Gastrocnemius medialis (tissue), 4 donors: Measurements from ENCODE around the gene SNX10. TPM values are rescaled to one million over a fixed set of nuclear protein-coding genes. Genes with fewer than 3 reads are reported as not detected.

Experiments used
- ATAC-seq, 2 donors: fragments of 150-250 bp; one replicate each; pipeline ENCODE4 v1.9.1; 2016
- DNase-seq, 2 donors: peaks; one replicate each; pipeline ENCODE4 v3.0.0-alpha.2; 2019
- H3K27ac ChIP-seq, 4 donors: fragments of 200-600 bp; sonication (generic); 1 replicate in 1 of 4; 2 replicates in 3 of 4; pipeline ENCODE4 v1.5.1; 2016 to 2018; ENCODE audit warnings: mild to moderate bottlenecking in 2 of 4, moderate library complexity in 1 of 4
- H3K27me3 ChIP-seq, 3 donors: fragments of 200-600 bp; sonication (generic) in 2 of 3; 1 replicate in 1 of 3; 2 replicates in 2 of 3; pipeline versions ENCODE4 v1.5.1 to v1.6.0; 2016 to 2019; ENCODE audit warnings: mild to moderate bottlenecking in 1 of 3, moderate library complexity in 1 of 3
- H3K36me3 ChIP-seq, 2 donors: fragments of 200-600 bp; sonication (generic) in 1 of 2; one replicate each; pipeline ENCODE4 v1.5.1; 2017 to 2018
- H3K4me1 ChIP-seq, 2 donors: fragments of 200-600 bp; sonication (generic) in 1 of 2; one replicate each; pipeline ENCODE4 v1.5.1; 2016 to 2017; ENCODE audit warnings: mild to moderate bottlenecking in 2 of 2
- H3K4me3 ChIP-seq, 4 donors: fragments of 200-600 bp; sonication (generic) in 3 of 4; 1 replicate in 1 of 4; 2 replicates in 3 of 4; pipeline ENCODE4 v1.5.1; 2016 to 2019; ENCODE audit warnings: mild to moderate bottlenecking in 2 of 4
- H3K9me3 ChIP-seq, 3 donors: fragments of 200-600 bp; sonication (generic) in 2 of 3; 1 replicate in 1 of 3; 2 replicates in 2 of 3; pipeline ENCODE4 v1.5.1; 2016 to 2019
- POLR2A ChIP-seq, 2 donors: fragments of 450-650 bp; IDR thresholded peaks; one replicate each; pipeline ENCODE4 v1.6.1; 2017; ENCODE audit warnings: antibody characterized with exemption in 2 of 2, mild to moderate bottlenecking in 2 of 2, moderate library complexity in 2 of 2
- in situ Hi-C, 4 donors: fragments of 200-750 bp; cut with MboI; loops; one replicate each; pipeline versions ENCODE4 v1.15.0 to v1.8.0; 2017; ENCODE audit warnings: low sequenced_read_pairs in 4 of 4
- intact Hi-C: fragments of 100-400 bp; cut with DNase I; formaldehyde crosslinking; loops from one replicate; pipeline ENCODE4 v1.15.1; 2023; ENCODE audit warnings: low total_unique reads
- total RNA-seq, 4 donors: library from RNA; depleted of rRNA; stranded (reverse); fragments of >200 nt; gene quantifications; one replicate each; pipeline versions ENCODE4 v1.1.0 to v1.2.3, GENCODE V29; 2016
- TF ChIP-seq, protein P1 (sequence below), 5 experiments: fragments of 450-650 bp in 3 of 5; fragments of 200-600 bp in 2 of 5; sonication (generic) in 2 of 5; IDR thresholded peaks in 4 of 5; conservative IDR thresholded peaks in 1 of 5; 1 replicate in 4 of 5; 2 replicates in 1 of 5; pipeline ENCODE4 v1.5.1; 2016 to 2019; ENCODE audit warnings: antibody characterized with exemption in 5 of 5, mild to moderate bottlenecking in 3 of 5, moderate library complexity in 3 of 5

The SNX10 gene
- total RNA-seq, 4 donors from 2014 or later, result 1.2 to 1.9 (median 1.3) TPM; not detected in 1

DNA sequence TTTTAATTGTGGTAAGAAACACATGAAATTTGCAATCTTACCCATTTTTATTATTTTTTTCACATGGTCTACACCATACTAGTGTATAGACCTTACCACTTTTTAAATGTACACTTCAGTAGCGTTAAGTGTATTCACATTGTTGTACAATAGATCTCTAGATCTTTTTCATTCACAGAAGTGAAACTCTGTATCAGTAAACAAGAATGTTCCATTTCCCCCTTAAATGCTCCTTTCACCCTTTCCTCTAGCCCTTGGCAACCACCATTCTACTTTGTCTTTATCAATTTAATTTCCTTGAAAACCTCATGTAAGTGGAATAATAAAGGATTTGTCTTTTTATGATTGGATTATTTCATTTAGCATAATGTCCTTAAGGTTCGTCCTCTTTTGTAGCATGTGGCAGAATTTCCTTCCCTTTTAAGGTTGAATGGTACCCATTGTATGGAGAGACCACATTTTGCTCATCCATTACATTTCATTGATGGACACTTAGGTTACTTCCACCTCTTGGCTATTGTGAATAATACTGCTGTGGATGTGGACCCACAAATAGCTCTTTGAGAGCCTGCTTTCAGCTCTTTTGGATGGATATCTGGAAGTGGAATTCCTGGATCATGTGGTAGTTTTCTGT lies 45.7 kb downstream of the SNX10 start:
- H3K27ac ChIP-seq, result no peak overlapping the region
- TF ChIP-seq POLR2A (IDR thresholded peaks at IDR 0.05), result no peak
- TF ChIP-seq, protein P1, sequence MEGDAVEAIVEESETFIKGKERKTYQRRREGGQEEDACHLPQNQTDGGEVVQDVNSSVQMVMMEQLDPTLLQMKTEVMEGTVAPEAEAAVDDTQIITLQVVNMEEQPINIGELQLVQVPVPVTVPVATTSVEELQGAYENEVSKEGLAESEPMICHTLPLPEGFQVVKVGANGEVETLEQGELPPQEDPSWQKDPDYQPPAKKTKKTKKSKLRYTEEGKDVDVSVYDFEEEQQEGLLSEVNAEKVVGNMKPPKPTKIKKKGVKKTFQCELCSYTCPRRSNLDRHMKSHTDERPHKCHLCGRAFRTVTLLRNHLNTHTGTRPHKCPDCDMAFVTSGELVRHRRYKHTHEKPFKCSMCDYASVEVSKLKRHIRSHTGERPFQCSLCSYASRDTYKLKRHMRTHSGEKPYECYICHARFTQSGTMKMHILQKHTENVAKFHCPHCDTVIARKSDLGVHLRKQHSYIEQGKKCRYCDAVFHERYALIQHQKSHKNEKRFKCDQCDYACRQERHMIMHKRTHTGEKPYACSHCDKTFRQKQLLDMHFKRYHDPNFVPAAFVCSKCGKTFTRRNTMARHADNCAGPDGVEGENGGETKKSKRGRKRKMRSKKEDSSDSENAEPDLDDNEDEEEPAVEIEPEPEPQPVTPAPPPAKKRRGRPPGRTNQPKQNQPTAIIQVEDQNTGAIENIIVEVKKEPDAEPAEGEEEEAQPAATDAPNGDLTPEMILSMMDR (IDR thresholded peaks at IDR 0.05 in 4 of 5, conservative IDR thresholded peaks at IDR 0.05 in 1 of 5), result no peak
- H3K9me3 ChIP-seq, result no peaks in the 10 kb centered on the region
- H3K27me3 ChIP-seq, result no peaks in the 10 kb centered on the region
- no peak for DNase-seq
- in situ Hi-C loops (no loop called here), intact Hi-C loops (no loop called here)
- no peak overlapping the region for H3K4me3 ChIP-seq
- no peak for ATAC-seq
- no peaks in the 10 kb centered on the region for H3K36me3 ChIP-seq
- H3K4me1 ChIP-seq, result no peaks in the 10 kb centered on the region

DNA sequence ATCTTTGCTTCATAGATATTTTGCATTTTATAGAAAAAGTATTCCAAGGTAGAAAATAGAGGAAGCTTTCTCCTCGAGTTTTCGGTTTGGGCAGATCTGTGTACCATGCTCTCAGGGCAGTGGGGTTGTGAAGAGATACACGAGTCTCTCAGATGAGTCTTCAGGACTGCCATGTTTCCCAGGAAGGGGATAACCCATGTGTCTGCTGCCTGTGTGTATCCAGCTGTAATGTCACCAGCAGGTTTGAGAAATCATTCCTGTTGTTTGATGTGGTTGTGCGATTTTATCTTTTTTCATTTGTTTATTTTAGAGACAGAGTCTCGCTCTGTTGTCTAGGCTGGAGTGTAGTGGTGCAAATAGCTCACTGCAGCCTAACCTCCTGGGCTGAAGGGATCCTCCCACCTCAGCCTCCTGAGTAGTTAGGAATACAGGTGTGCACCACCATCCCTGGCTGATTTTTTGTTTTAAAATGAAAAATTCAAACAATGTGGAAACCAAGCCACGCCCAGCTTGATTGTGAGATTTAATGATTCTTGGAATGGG lies 48.9 kb downstream of the SNX10 start:
- intact Hi-C loops (no loop called here), in situ Hi-C loops (no loop called here)
- no peaks in the 10 kb centered on the region for H3K4me1 ChIP-seq
- ATAC-seq (no peak), DNase-seq (no peak)
- H3K27ac ChIP-seq, result no peak overlapping the region
- H3K36me3 ChIP-seq, result no peaks in the 10 kb centered on the region
- no peaks in the 10 kb centered on the region for H3K9me3 ChIP-seq
- TF ChIP-seq, protein P1 (IDR thresholded peaks at IDR 0.05 in 4 of 5, conservative IDR thresholded peaks at IDR 0.05 in 1 of 5), result no peak
- TF ChIP-seq POLR2A (IDR thresholded peaks at IDR 0.05), result no peak
- H3K27me3 ChIP-seq, result no peaks in the 10 kb centered on the region
- H3K4me3 ChIP-seq, result no peak overlapping the region

DNA sequence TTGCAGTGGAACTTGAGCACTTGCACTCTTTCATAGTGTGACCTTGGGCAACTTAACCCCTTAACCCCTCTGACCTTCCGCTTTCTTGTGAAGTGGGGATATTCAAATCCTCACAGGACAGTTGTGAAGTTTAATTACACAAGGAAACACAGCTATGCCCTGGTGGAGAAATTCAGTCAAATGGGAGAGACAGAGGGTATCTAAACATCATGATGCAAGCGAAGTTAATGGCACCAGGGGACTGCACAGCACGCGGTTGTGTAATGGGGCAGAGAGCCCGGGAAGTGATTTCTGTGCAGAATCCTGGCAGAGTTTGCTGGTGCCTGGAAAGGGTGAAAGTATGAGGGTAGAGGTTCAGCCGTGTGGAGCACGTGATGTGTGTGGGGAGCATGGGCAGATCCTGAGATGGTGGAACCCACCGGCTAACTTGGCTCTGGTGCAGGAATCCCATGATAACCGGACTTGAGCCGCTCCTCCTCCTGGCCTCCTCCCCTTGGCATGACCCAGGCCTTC lies 51.7 kb downstream of the SNX10 start:
- Histone ChIP-seq H3K4me3 (no peak overlapping the region), H3K4me1 (no peaks in the 10 kb centered on the region), H3K9me3 (no peaks in the 10 kb centered on the region), H3K27me3 (no peaks in the 10 kb centered on the region), H3K27ac (no peak overlapping the region), H3K36me3 (no peaks in the 10 kb centered on the region)
- no peak for TF ChIP-seq POLR2A (IDR thresholded peaks at IDR 0.05)
- in situ Hi-C loops, result no loop called here
- ATAC-seq (no peak), DNase-seq (no peak)
- intact Hi-C loops, result no loop called here

DNA sequence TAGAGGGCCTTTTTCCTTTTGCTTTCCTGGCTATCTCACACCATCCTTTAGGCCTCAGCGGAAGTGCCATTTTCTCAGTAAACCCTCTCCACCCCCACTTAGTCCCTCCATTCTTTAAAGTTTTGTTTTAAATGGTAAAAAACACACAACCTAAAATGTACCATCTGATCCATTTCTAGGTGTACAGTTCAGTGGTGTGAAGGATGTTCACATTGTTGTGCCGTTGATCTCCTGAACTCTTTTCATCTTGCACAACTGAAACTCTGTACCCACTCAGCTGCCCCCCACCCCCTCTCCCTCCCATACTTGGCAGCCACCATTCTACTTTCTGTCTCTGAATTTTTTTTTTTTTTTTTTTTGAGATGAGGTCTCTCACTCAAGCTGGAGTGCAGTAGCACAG lies 52.2 kb downstream of the SNX10 start:
- Histone ChIP-seq H3K9me3 (no peaks in the 10 kb centered on the region), H3K36me3 (no peaks in the 10 kb centered on the region), H3K27ac (no peak overlapping the region), H3K4me1 (no peaks in the 10 kb centered on the region), H3K4me3 (no peak overlapping the region), H3K27me3 (no peaks in the 10 kb centered on the region)
- in situ Hi-C loops, result no loop called here
- TF ChIP-seq POLR2A (IDR thresholded peaks at IDR 0.05), result no peak
- TF ChIP-seq, protein P1 (IDR thresholded peaks at IDR 0.05 in 4 of 5, conservative IDR thresholded peaks at IDR 0.05 in 1 of 5), result no peak
- intact Hi-C loops, result no loop called here
- ATAC-seq (no peak), DNase-seq (no peak)

DNA sequence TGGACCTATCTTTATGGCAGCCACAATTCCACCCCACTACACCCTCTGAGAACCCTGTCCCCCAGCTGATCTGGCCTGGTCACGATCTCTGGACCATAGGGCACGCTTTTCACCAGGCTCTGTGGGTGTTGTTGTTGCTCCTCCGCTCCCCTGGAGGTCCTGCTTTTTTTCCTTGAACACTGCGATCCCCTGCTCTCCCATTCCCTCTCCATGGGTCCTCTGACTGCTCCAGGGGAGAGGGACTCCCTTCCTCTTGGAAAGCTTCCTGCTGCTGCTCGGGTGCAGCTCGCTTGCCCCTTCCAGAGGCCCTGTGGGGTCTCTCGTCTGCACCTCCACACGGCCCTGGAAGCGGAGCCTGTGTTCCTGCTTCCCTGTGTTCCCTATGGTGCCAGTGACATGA lies 53.5 kb downstream of the SNX10 start:
- H3K9me3 ChIP-seq, result no peaks in the 10 kb centered on the region
- H3K4me3 ChIP-seq, result no peak overlapping the region
- H3K4me1 ChIP-seq, result no peaks in the 10 kb centered on the region
- H3K27me3 ChIP-seq, result no peaks in the 10 kb centered on the region
- in situ Hi-C loops, result no loop called here
- TF ChIP-seq, protein P1 (IDR thresholded peaks at IDR 0.05 in 4 of 5, conservative IDR thresholded peaks at IDR 0.05 in 1 of 5), result no peak
- TF ChIP-seq POLR2A (IDR thresholded peaks at IDR 0.05), result no peak
- DNase-seq, result no peak
- intact Hi-C loops, result no loop called here
- no peak overlapping the region for H3K27ac ChIP-seq
- no peaks in the 10 kb centered on the region for H3K36me3 ChIP-seq
- no peak for ATAC-seq
